DOHH2 (cell line): ENCODE data around the gene KDM7A.

Experiments
- H3F3A ChIP-seq: fragments of 200-600 bp; sonication (generic), shearing (Covaris generic); 2 replicates; pipeline ENCODE4 v1.6.0; 2016; ENCODE audit warnings: antibody characterized with exemption, mild to moderate bottlenecking; ENCODE audit not compliant: control insufficient read depth, insufficient read depth
- H3K27ac ChIP-seq: fragments of 200-600 bp; sonication (generic); 2 replicates; pipeline ENCODE4 v1.5.1; 2014; ENCODE audit warnings: low read depth, mild to moderate bottlenecking, low read length, moderate library complexity
- H3K27me3 ChIP-seq: fragments of 200-600 bp; sonication (generic); 2 replicates; pipeline ENCODE4 v1.6.1; 2014; ENCODE audit warnings: mild to moderate bottlenecking, low read length, mixed read lengths; ENCODE audit not compliant: control insufficient read depth
- H3K36me3 ChIP-seq: fragments of 200-600 bp; sonication (generic); 2 replicates; pipeline ENCODE4 v1.6.1; 2014; ENCODE audit warnings: mild to moderate bottlenecking, low read length, moderate library complexity, mixed read lengths; ENCODE audit not compliant: control insufficient read depth
- H3K4me1 ChIP-seq: fragments of 200-600 bp; sonication (generic); 2 replicates; pipeline ENCODE4 v1.6.1; 2014; ENCODE audit warnings: mild to moderate bottlenecking, low read length, mixed read lengths; ENCODE audit not compliant: control insufficient read depth
- H3K4me2 ChIP-seq: fragments of 200-600 bp; sonication (generic); 2 replicates; pipeline ENCODE4 v1.6.0; 2014; ENCODE audit warnings: mild to moderate bottlenecking, low read length, moderate library complexity
- H3K4me3 ChIP-seq: fragments of 200-600 bp; sonication (generic); 2 replicates; pipeline ENCODE4 v1.5.1; 2014; ENCODE audit warnings: mild to moderate bottlenecking, low read length, mixed read lengths
- H3K79me2 ChIP-seq: fragments of 200-600 bp; sonication (generic); 2 replicates; pipeline ENCODE4 v1.6.1; 2014; ENCODE audit warnings: mild to moderate bottlenecking, low read length, mixed read lengths; ENCODE audit not compliant: control insufficient read depth
- H3K9me2 ChIP-seq: fragments of 200-600 bp; sonication (generic); replicated peaks from 2 replicates; pipeline ENCODE4 v1.6.1; 2014; ENCODE audit warnings: mild to moderate bottlenecking, low read length, mixed read lengths; ENCODE audit not compliant: control insufficient read depth
- H3K9me3 ChIP-seq: fragments of 200-600 bp; sonication (generic); 2 replicates; pipeline ENCODE4 v1.6.1; 2014; ENCODE audit warnings: antibody characterized with exemption, low read length, mixed read lengths; ENCODE audit not compliant: control insufficient read depth, insufficient read depth
- H4K20me1 ChIP-seq: fragments of 200-600 bp; sonication (generic); 2 replicates; pipeline ENCODE4 v1.6.0; 2014; ENCODE audit warnings: low read depth, mild to moderate bottlenecking, antibody characterized with exemption, low read length, moderate library complexity; ENCODE audit not compliant: control insufficient read depth, insufficient read depth
- EZH2phosphoT487 ChIP-seq: fragments of 200-600 bp; sonication (generic); IDR thresholded peaks from 2 replicates; pipeline ENCODE4 v1.6.1; 2017; ENCODE audit warnings: borderline replicate concordance, mild to moderate bottlenecking, antibody characterized with exemption, low read length, moderate library complexity, mixed read lengths
- TF ChIP-seq, protein P1 (sequence below): fragments of 200-600 bp; sonication (generic); IDR thresholded peaks from one replicate; pipeline ENCODE4 v1.5.1; 2014; ENCODE audit warnings: antibody characterized with exemption, mild to moderate bottlenecking, low read depth, low read length; ENCODE audit not compliant: poor library complexity, severe bottlenecking

KDM7A gene

DNA sequence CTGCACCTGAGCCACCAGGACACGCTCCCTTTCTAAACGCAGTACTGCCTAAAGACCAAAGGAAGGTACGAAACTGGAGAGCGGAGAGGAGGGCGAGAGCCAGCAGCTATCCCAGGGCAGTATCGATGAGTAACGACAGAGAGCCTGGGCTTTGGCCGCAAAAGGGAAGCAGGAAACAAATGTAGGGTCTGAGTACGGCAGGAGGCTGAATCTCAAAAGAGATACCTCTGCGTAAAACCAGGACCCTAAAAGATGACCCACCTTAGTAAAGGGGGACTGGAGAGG lies 134.5 kb downstream of the KDM7A start:
- Histone ChIP-seq H3K4me3 (no peak overlapping the region), H4K20me1 (no peaks in the 10 kb centered on the region), H3K79me2 (no peaks in the 10 kb centered on the region), H3K9me2 (no peaks in the 10 kb centered on the region), H3K27ac (no peak overlapping the region), H3K4me1 (no peaks in the 10 kb centered on the region), H3F3A (no peaks in the 10 kb centered on the region), H3K36me3 (no peaks in the 10 kb centered on the region), H3K4me2 (no peak overlapping the region), H3K27me3 (no peaks in the 10 kb centered on the region), H3K9me3 (no peaks in the 10 kb centered on the region)
- no peak for TF ChIP-seq EZH2phosphoT487
- TF ChIP-seq, protein P1, sequence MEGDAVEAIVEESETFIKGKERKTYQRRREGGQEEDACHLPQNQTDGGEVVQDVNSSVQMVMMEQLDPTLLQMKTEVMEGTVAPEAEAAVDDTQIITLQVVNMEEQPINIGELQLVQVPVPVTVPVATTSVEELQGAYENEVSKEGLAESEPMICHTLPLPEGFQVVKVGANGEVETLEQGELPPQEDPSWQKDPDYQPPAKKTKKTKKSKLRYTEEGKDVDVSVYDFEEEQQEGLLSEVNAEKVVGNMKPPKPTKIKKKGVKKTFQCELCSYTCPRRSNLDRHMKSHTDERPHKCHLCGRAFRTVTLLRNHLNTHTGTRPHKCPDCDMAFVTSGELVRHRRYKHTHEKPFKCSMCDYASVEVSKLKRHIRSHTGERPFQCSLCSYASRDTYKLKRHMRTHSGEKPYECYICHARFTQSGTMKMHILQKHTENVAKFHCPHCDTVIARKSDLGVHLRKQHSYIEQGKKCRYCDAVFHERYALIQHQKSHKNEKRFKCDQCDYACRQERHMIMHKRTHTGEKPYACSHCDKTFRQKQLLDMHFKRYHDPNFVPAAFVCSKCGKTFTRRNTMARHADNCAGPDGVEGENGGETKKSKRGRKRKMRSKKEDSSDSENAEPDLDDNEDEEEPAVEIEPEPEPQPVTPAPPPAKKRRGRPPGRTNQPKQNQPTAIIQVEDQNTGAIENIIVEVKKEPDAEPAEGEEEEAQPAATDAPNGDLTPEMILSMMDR, result no peak

GRCh38 chr7:140041659-140042385 lies 135.0 kb downstream of the KDM7A start:
- Histone ChIP-seq H3K9me3 (no peaks in the 10 kb centered on the region), H3K4me1 (no peaks in the 10 kb centered on the region), H3K9me2 (no peaks in the 10 kb centered on the region), H3K4me2 (no peak overlapping the region), H3K36me3 (no peaks in the 10 kb centered on the region), H3K27ac (no peak overlapping the region), H3F3A (no peaks in the 10 kb centered on the region), H3K27me3 (no peaks in the 10 kb centered on the region), H3K79me2 (no peaks in the 10 kb centered on the region), H4K20me1 (no peaks in the 10 kb centered on the region), H3K4me3 (no peak overlapping the region)
- no peak for TF ChIP-seq EZH2phosphoT487
- TF ChIP-seq, protein P1, result no peak

- H3F3A ChIP-seq, result no peaks in the 10 kb centered on the region
- H3K27me3 ChIP-seq, result no peaks in the 10 kb centered on the region
- H3K9me2 ChIP-seq, result no peaks in the 10 kb centered on the region
- H3K27ac ChIP-seq, result no peak overlapping the region
- H3K4me3 ChIP-seq, result no peak overlapping the region
- no peaks in the 10 kb centered on the region for H3K36me3 ChIP-seq
- no peaks in the 10 kb centered on the region for H3K79me2 ChIP-seq
- H3K4me1 ChIP-seq, result peaks cover 6% of the 10 kb centered on the region
- H3K9me3 ChIP-seq, result no peaks in the 10 kb centered on the region
- H4K20me1 ChIP-seq, result no peaks in the 10 kb centered on the region
- TF ChIP-seq EZH2phosphoT487, result no peak
- TF ChIP-seq, protein P1, result no peak
- H3K4me2 ChIP-seq, result no peak overlapping the region
Observed at GRCh38 chr7:140039896-140040295, 136.9 kb downstream of the KDM7A start.
